HepG2 (cell line): Measurements from ENCODE around the gene THSD4. TPM values are rescaled to one million over a fixed set of nuclear protein-coding genes. Genes with fewer than 3 reads are reported as not detected.

Experiments used
- ARID5B ChIP-seq: IDR thresholded peaks from 2 replicates; pipeline ENCODE4 v1.4.0; 2020; ENCODE audit warnings: mild to moderate bottlenecking, missing genetic modification reagents
- ATAD3A ChIP-seq: sonication (generic); formaldehyde crosslinking; IDR thresholded peaks from 2 replicates; pipeline ENCODE4 v1.4.0; 2020; ENCODE audit warnings: missing genetic modification reagents
- FOXP4 ChIP-seq: sonication (generic); formaldehyde crosslinking; IDR thresholded peaks from 2 replicates; pipeline ENCODE4 v1.4.0; 2020; ENCODE audit warnings: missing genetic modification reagents
- GFI1 ChIP-seq: sonication (generic); formaldehyde crosslinking; IDR thresholded peaks from 2 replicates; pipeline ENCODE4 v1.5.0; 2020; ENCODE audit warnings: missing genetic modification reagents, mild to moderate bottlenecking, borderline replicate concordance
- HNF4G ChIP-seq, 2 experiments: sonication (generic) in 1 of 2; formaldehyde crosslinking in 1 of 2; IDR thresholded peaks; 2 replicates each; pipeline versions ENCODE4 v1.4.0 to v1.6.1; 2011 to 2020; ENCODE audit warnings: borderline replicate concordance in 2 of 2, low read depth in 2 of 2, mild to moderate bottlenecking in 2 of 2, low read length in 1 of 2, missing genetic modification reagents in 1 of 2, moderate library complexity in 1 of 2
- MED1 ChIP-seq: sonication (generic); formaldehyde crosslinking; IDR thresholded peaks from 2 replicates; pipeline ENCODE4 v1.4.0; 2020; ENCODE audit warnings: missing genetic modification reagents
- MED8 ChIP-seq: sonication (generic); formaldehyde crosslinking; IDR thresholded peaks from 2 replicates; pipeline ENCODE4 v1.8.1; 2023; ENCODE audit warnings: mild to moderate bottlenecking, missing genetic modification reagents; ENCODE audit not compliant: insufficient replicate concordance
- NCOA1 ChIP-seq: sonication (generic); formaldehyde crosslinking; IDR thresholded peaks from 2 replicates; pipeline ENCODE4 v1.9.0; 2021; ENCODE audit warnings: missing genetic modification reagents
- PAXIP1 ChIP-seq: sonication (generic); formaldehyde crosslinking; conservative IDR thresholded peaks from 2 replicates; pipeline ENCODE4 v1.4.0; 2020; ENCODE audit warnings: mild to moderate bottlenecking, missing genetic modification reagents, moderate library complexity
- RARA ChIP-seq: IDR thresholded peaks from 2 replicates; pipeline ENCODE4 v1.6.1; 2016; ENCODE audit warnings: missing genetic modification reagents, missing compliant biosample characterization
- RNF2 ChIP-seq: fragments of 450-650 bp; conservative IDR thresholded peaks from 2 replicates; pipeline ENCODE4 v1.6.1; 2016; ENCODE audit warnings: low read depth
- RXRB ChIP-seq: IDR thresholded peaks from 2 replicates; pipeline ENCODE4 v1.6.1; 2016; ENCODE audit warnings: borderline replicate concordance, missing genetic modification reagents, missing compliant biosample characterization
- SOX13 ChIP-seq, 3 experiments: fragments of 450-650 bp in 1 of 3; sonication (generic) in 1 of 3; formaldehyde crosslinking in 1 of 3; IDR thresholded peaks in 2 of 3; conservative IDR thresholded peaks in 1 of 3; 2 replicates each; pipeline versions ENCODE4 v1.5.0 to v1.6.1; 2016 to 2020; ENCODE audit warnings: antibody characterized with exemption in 1 of 3, mild to moderate bottlenecking in 1 of 3, missing compliant biosample characterization in 1 of 3, missing genetic modification reagents in 1 of 3, moderate library complexity in 1 of 3
- TBL1XR1 ChIP-seq: fragments of 150-350 bp; IDR thresholded peaks from 2 replicates; pipeline ENCODE4 v1.6.1; 2014; ENCODE audit warnings: borderline replicate concordance, low read length; ENCODE audit not compliant: partially characterized antibody
- polyA plus RNA-seq, 8 experiments: library from polyadenylated mRNA; depleted of rRNA in 3 of 8; stranded (reverse) in 7 of 8; unstranded in 1 of 8; fragments of >200 nt; fragmentation: Illumina TruSeq in 4 of 8; extraction: Trizol in 4 of 8; gene quantifications; 2 replicates each; pipeline versions ENCODE4 v1.2.1 to v1.2.3, GENCODE V29; 2011 to 2016; ENCODE audit warnings: low read depth in 4 of 8, missing spikeins in 1 of 8, mixed read lengths in 1 of 8; ENCODE audit not compliant: insufficient read depth in 1 of 8
- total RNA-seq, 5 experiments: library from RNA; depleted of rRNA; stranded (reverse); fragments of >200 nt; fragmentation: Illumina TruSeq; extraction: Trizol; gene quantifications; 2 replicates each; pipeline ENCODE4 v1.2.3, GENCODE V29; 2016; ENCODE audit warnings: low read depth in 1 of 5

THSD4 gene
- total and polyA plus RNA-seq, 2 of the 13 experiments (the other 11 are each of a cell fraction or from before 2014, with no cell fraction given): 0.07 to 0.21 TPM

GRCh38 chr15:71656425-71656824 lies 541.2 kb downstream of the THSD4 start (continued):
- TF ChIP-seq ARID5B (CRISPR knock-in tag) (peak; percentile 52), GFI1 (CRISPR knock-in tag) (no peak), SOX13 (IDR thresholded peaks at IDR 0.05) (no peak), SOX13 (CRISPR knock-in tag; conservative IDR thresholded peaks at IDR 0.05 in 1 of 2, IDR thresholded peaks at IDR 0.05 in 1 of 2) (peak in 1 of 2 experiments; percentile 21; a peak in 1 of 4 replicates), MED1 (CRISPR knock-in tag) (peak; percentile 73), RARA (CRISPR knock-in tag) (peak; percentile 97), MED8 (CRISPR knock-in tag) (no peak), PAXIP1 (CRISPR knock-in tag) (peak; percentile 46; the same call in 1 of the 2 replicates), ATAD3A (CRISPR knock-in tag) (no peak), HNF4G (IDR thresholded peaks at IDR 0.05; ENCODE audit: borderline replicate concordance, low read depth, low read length) (peak; percentile 24; the same call in 1 of the 2 replicates), HNF4G (CRISPR knock-in tag; IDR thresholded peaks at IDR 0.05; ENCODE audit: borderline replicate concordance, low read depth) (no peak), NCOA1 (CRISPR knock-in tag) (no peak), TBL1XR1 (no peak), RXRB (CRISPR knock-in tag) (peak; percentile 58), RNF2 (no peak), FOXP4 (CRISPR knock-in tag) (0 out of 2 replicates have a peak, but pooled peaks have one; percentile 27)
